DMS153 (cell line): ENCODE results near the gene SREBF2.

Source experiments
- DNase-seq: peaks from one replicate; lab custom pipeline; 2025; lab: John Stamatoyannopoulos, UW

The SREBF2 gene

DNA sequence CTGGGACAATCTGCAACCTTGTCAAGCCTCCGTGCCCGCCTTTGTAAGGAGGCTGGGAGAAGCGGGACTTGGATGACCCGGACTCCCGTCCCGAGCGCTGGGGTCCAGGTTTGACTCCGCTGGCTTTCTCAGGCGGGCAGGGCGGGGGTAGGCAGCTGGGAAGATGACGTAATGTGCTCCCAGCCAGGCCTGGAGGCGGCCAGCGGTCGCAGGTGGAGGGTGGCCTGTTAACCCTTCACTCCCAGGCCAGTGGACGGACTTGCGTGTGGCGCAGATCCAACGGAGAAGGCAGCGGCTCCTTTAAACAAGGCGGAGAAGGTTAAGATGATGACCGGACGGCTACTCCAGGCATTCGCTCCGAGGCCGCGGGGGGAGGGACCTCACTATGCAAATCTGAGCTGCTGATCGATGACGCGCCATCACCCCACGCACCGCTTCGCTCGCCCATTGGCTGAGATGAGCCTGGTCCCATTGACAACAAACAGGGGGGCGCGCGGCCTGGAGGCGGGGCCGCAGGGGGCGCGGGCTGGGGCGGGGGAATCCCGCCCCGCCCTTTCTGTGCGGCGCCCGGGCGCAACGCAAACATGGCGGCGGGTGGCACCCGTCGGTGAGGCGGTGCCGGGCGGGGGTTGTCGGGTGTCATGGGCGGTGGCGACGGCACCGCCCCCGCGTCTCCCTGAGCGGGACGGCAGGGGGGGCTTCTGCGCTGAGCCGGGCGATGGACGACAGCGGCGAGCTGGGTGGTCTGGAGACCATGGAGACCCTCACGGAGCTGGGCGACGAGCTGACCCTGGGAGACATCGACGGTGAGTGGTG, at the start of gene SREBF2:
Gene SREBF2 (plus strand): TSS at position 553 of the 816 bp plus-strand sequence. CDS start 166 bp downstream, at position 719.
- peak; percentile 99 for DNase-seq

DNA sequence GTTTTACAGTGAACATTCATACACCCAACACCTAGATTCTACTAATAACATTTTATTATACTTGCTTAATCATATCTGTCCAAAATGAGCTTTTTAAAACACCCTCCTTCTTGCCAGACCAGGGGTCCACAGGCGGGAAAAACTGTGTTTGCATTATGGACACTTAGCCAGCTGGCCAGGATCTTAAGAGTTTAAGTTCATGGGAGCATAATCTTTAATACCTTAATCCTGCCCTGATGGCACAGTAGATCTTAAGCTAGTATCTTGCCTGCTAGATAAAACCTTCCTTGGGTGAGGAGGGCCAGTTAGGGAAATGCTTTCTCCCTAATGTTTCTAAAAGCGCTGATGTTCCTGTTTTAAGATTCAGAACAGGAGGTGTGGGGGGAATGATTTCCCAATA, 45.6 kb upstream of the SREBF2 start:
- no peak for DNase-seq

DNA sequence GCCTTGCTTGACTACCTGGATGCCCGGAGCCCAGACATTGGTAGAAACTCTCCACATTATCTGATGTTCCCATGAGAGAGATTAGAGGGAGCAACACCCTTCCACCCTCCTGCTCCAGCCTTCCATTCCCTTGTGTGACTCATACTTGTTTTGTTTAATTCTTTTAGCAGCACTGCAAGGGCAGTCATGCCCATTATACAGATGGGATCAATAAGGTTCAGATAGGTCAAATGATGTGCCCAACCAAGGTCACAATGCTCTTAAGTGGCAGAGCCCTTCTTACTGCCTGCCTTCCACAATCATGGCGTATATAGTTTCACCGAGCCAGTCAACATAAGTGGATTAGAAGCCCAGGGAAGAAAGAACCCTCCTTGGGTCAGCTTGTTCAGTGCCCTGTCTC, 39.0 kb upstream of the SREBF2 start:
- DNase-seq, result no peak

DNA sequence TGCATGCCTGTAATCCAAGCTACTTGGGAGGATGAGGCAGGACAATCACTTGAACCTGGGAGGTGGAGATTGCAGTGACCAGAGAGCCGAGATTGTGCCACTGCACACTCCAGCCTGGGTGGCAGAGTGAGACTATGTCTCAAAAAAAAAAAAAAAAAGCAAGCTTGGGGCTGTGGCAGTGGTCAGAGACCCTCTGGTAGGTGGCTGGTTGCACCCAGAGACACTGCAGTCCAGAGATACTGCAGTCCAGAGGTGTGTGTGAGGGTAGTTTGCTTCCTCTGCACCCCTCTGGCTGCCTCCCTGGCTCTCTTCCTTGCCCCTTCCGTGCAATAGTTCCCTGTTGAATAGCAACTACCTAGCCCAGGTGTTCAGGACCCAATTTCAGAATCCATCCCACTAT, 34.2 kb upstream of the SREBF2 start:
- DNase-seq, result no peak

DNA sequence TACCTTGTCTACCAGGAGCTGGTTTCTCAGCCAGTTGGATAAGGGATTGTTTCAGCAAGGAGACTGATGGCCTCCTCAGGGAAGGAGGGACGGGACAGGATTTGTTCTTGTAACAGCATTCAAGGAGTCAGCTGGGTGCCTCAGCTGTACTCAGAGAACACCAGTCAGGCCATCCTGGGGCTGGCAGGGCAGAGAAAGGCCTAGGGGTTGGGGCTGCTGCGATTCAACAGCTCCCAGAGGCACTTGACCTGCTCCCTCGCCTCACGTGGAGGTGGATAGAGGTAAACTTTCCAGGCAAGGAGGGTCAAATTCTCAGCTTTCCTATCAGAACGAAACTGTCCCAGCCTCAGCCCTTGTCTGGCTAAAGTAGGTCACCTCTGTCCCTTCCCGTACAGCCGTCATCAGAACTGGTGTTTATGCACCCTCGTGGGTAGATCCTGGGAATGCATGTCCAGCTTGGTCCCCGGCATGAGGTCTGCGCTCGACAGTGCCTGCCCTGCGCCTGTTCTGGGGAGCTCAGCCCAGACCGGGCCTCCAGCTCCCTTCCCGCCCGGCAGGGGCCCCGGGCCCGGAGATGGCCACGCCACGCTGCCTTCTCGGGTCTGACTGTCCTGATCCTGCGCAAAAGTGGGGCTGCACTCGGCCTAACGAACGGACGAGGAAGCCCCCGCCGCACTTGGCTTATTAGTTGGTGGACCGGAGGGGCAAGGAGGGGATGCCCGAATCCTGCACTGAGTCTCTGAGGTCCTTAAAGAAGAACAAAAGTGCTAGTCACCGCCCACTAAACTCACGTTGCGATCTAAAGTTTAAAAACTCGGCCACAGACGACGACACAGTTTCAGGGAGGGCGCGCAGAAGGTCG, 33.2 kb upstream of the SREBF2 start:
- no peak for DNase-seq

DNA sequence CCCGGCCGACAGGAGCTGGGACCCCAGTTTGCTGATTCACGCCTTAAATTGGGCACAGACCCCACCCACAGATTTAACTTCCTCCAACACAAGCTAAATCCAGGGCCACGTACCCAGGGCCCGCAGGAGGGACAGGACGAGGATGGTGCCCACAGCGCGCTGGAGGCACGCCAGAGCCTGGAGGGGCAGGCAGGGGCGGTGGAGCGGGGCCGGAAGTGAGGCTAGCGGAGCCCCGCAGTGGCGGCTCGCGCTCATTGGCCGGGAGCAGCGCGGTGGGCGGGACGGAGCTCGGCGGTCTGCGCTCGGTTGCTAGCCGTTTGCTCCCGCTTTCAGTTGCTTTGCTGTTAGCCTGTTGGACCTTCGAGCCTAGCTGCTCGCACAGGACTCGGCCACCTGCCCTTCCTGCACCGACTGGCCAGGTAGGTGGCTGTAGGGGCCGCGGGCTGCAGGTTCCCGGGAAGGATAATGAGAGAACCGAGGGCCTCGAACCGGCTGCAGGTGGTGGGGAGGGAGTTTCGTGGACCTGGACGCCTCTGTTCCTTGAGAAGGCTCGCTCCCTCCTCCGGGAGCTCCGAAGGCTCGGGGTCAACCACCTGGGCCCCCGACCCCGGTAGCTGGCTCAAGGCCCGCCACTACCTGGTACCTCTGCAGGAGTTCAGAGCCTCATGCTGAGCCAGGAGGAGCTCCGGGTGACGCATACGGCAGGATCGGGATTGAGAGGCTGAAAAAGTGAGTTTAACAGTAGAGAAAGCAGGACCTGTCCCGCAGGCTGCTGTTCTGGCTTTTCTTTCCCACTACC, 32.4 kb upstream of the SREBF2 start, which contains the start of gene CCDC134:
Gene CCDC134 (plus strand): TSS at position 332 of the 799 bp plus-strand sequence. CDS start 8,212 bp downstream, outside the sequence.
- peak; percentile 81 for DNase-seq

DNA sequence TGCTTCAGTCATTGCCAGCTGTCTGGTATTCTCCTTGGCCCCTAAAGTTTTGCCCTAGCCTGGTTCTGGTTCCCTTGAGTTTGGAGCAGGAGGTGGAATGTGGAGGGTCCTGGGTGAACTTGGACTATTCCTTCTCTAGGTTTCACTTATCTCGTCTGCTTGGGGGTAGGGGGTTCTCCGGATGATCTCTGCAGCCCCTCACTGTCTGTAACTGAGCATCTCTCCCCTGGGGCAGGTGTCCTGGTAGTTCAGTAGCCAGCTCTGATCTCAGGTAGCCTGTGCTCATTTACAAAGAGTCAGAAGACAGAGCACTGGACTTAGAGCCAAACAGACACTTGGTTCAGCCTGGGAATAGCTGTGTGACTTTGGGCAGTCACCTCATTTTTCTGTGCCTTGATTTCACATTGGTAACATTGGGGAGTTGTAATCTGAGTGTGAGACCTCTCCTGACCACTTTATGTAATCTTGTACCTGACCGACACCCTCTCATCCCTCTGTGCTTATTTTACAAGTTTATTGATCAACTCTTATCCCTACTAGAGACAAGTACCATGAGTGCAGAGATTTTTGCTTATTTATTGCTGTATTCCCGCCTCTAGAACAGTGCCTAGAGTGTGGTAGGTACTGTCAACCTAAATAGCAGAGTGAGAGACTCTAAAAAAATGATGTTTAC, 31.6 kb upstream of the SREBF2 start:
- DNase-seq, result no peak

DNA sequence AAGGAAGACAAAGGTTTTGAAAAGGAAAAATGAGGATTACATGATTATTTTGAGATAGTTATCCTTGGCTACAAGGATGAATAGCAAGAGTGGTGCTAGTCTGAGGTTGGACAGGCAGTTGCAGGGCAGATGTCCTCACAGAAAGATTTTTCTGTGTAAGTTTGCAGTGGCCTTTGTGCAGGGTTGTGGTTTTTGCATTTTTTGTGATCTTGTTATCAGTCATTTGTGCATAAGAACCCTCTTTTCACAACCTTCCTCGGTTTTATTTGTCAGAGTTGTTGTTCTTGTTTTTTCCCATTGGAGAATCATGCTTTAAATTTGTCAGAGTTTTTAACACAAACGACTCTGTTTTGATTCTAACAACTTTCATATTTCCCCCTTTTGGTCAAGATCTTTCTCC, 31.0 kb upstream of the SREBF2 start:
- DNase-seq, result no peak

DNA sequence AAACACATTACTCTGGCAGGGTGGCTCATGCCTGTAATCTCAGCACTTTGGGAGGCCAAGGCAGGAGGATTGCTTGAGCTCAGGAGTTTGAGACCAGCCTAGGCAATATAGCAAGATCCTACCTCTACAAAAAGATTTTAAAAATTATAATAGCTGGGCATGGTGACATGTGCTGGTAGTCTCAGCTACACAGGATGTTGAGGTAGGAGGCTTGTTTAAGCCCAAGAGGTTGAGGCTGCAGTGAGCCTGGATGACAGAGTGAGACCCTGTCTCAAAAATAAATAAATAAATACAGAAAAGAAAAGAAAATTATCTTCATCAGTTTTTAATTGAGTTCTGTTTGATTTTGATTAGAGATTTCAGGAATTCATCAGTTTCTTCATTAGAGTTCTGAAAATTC, 27.3 kb upstream of the SREBF2 start:
- no peak for DNase-seq

DNA sequence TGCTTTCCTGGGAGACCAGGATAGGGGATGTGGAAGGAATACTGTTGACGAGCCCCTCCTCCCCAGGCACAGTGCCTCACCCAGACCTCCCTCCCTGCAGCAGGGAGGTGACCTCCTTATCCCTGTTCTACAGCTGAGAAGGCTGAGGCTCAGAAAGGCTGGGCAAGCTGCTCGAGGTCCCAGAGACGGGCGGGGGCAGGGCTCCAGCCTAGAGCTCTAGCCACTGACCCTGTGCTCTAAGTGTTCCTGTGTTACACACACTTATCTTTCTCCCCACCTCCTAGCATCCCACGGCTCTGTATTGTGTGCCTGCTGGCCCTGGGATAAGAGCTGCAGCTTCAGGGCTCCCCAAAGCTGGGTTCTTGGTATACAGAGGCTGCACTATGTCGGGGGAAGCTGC, 24.5 kb upstream of the SREBF2 start:
- no peak for DNase-seq

DNA sequence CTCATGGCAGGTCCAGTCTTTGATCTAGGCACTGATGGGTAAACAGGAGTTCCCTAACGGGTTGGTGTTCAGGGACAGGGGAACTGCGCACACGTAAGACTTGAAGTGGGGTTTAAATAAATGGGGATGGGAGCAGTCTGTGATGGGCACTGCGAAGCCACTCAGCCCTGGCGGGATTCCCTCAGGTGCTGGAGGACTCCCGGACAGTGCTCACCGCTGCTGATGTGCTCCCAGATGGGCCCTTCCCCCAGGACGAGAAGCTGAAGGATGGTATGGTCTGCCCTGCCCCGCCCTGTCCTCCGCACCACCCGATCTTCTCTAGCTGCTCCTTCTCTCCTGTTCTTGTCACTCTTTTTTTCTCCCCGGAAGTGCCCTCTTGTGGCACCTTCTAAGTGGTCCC, 22.9 kb upstream of the SREBF2 start:
- DNase-seq, result no peak

DNA sequence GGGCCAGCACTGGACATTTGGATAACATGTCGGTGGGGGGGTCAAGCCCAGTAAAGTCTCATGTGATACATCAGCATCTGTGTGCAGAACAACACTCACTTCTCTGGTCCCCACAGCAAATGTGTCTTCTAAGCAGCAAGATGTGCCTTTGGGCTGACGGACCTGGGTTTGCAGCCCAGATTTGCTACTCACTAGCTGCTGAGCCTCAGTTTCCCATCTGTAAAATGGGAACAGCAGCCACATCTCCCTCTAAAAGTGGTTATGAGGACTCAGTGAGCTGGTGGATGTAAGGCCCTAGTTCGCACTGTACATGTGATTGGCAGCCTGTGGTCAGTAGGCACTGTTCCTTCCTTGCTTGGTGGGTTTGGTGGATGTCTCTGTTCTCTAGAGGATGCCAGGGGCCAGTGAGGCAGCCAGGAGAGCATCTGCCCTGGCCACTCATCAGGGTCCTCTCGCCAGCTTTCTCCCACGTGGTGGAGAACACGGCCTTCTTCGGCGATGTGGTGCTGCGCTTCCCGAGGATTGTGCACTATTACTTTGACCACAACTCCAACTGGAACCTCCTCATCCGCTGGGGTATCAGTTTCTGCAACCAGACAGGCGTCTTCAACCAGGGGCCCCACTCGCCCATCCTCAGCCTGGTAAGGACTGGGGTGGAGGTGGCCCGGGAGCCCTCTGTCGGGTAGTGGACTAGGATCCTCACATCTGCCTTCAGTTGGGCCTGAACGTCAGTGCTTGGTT, 19.9 kb upstream of the SREBF2 start:
- DNase-seq, result no peak

DNA sequence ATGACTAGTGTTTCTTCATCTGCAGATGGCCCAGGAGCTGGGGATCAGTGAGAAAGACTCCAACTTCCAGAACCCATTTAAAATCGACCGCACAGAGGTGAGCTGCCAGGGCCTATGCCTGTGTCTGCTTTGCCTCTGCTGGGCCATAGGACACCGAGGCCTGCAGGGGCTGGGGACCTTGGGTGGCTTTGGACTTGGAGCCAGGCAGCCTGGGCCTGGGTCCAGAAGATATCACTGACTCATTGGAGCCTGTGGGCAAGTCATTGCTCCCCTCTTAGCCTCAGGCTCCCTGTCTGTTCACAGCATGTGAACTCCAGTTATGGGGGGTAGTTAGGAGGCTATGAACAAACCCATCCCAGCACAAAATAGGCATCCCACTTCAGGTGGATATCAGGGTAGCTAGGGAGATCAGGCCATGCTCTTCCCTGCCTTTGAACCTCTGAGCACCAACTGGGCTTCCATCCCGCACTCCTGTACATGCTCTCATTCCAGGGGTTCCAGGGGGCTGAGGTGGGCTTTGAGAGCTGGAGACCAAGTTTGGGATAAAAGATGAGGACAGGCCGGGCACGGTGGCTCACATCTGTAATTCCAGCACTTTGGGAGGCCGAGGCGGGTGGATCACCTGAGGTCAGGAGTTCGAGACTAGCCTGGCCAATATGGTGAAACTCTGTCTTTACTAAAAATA, 19.0 kb upstream of the SREBF2 start:
- no peak for DNase-seq

DNA sequence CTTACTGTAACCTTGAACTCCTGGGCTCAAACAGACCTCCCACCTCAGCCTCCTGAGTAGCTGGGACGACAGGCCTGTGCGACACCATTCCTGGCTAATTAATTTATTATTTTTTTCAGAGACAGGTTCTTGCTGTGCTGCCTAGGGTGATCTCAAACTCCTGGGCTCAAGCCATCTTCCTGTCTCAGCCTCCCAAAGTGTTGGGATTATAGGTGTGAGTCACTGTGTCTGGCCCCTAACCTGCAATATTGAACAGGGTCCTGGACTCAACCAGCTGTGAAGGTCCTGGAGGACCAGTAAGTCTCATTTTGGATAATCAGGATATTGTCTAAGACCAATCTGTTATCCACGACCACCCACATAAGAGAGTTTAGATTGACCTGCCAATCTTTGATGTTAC, 17.2 kb upstream of the SREBF2 start:
- DNase-seq, result no peak

DNA sequence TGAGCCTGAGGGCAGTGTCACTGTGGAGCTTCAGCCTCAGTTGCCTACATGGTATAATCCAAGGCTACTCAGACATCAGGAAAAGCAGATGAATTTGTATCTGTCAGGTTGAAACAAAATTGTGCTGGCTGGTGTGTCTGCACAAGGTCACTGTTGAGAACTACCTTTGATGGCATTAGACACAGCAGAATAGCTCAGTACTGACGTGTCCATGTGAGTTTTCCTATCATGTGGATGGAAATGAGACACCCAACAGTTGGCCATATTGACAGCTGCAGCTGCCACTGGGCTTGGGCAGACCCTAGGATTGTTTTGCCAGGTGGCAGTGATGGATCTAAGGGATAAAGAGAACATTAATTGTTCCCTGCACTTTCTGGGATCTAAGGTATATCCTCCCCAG, 16.7 kb upstream of the SREBF2 start:
- DNase-seq, result no peak

DNA sequence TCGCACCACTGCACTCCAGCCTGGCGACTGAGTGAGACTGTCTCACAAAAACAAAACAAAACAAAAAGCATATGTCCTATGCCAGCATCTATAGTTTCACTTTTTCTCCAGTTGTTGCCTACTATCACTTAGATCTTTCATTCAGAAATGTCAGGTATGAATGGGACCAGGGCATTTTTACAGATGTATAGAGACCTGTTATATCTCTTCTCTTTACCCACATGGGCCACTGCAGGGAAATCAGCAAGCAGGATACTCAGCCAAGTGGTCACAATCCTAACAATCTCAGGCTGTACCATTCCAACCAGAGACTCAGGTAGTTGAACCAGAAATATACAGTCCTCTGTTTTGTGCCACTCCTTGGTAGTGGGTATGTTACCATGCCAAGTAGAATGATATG, 16.0 kb upstream of the SREBF2 start:
- no peak for DNase-seq

DNA sequence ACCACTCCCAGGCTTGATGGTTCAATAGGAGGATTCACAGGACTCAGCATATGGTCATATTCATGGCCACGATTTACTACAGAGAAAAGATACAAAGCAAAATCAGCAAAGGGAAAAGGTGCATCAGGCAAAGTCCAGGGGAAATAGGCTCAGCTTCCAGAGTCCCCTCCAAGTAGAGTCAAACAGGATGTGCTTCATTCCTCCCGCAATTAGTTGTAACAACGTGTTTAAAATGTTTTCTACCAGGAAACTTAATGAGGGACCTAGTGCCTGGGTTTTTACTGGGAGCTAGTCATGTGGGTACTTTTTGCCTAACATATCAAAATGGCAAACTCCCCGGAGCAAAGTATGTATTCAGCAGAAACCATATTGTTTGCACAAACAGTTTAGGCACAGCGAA, 14.9 kb upstream of the SREBF2 start:
- no peak for DNase-seq

DNA sequence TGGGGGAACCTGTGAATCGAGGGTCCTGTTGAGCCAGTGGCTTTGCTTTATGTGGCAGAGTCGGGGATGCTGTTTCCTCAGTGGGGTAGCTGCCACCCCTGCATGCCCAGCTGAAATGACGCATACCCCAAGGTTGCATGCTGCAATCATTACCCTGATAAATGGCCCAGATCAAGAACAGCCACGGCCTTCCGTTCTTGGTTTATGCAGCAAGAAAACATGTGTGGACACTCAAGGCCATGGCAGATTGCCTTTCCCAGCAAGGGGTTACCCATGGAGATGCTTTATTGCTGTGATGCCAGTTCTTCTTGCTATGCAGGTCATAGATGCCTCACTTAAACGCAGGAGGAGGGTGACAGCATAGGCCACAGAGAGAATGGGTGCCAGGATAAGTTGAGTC, 14.3 kb upstream of the SREBF2 start:
- no peak for DNase-seq

DNA sequence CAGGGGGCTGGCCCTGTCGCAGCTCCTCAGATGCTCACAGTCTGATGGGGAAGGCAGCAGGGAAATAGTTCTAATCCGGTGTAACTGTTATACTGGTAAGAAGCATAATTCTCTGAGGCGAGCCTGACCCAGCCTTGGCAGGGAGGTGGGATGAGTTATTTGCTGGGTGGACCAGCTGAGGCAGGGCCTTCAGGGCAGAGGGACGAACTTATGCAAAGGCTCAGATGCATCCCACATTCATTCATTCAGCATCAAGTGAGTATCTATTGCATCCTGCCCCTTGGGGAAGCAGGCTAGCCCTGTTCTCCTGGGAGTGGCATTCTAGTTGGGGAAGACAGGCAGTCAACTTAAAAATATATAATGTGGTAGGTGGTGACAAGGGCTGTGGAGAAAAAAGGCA, 13.6 kb upstream of the SREBF2 start:
- no peak for DNase-seq

DNA sequence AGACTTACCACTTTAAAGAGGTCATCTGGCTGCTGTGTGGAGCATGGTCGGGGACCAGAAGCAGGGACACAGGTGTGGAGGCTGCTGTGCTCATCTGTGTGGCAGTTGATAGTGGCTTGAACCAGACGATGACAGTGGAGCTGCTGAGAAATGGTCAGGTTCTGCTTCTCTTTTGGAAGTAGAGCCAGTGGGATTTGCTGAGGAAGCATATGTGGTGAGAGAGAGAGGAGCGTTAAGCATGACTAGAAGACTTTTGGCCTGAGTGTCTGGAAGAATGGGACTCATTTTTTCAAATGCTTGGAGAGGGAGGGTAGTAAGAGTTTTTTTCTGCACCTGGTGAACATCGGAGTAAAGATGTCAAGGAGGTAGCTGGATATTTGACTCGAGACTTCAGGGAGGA, 12.5 kb upstream of the SREBF2 start:
- DNase-seq, result no peak
